K562 (cell line): Measurements from ENCODE around the gene CYTH4. TPM values are rescaled to one million over a fixed set of nuclear protein-coding genes. Genes with fewer than 3 reads are reported as not detected.

Experiments
- ATAC-seq: fragments of 200-7000 bp; cut with Tn5 transposase; 3 replicates; pipeline ENCODE4 v1.9.1; 2020; ENCODE audit warnings: moderate library complexity
- BruUV-seq: library from RNA; stranded (reverse); fragments of 400-500 nt; replicated peaks from 2 replicates; lab custom pipeline; 2021; lab: Mats Ljungman, UMichigan
- CTCF ChIA-PET: fragments of 300-600 bp; formaldehyde crosslinking; extraction: SDS; loops from one replicate; lab custom pipeline; 2021; ENCODE audit warnings: low intra/inter-chr PET ratio; lab: Yijun Ruan, JAX
- POLR2A ChIA-PET: fragments of 300-600, 350-650 bp; sonication (Branson Sonifier 250); formaldehyde crosslinking; extraction: SDS; loops from one replicate; lab custom pipeline; 2021; ENCODE audit warnings: antibody characterized with exemption, inconsistent platforms; lab: Yijun Ruan, JAX
- DNase-seq, 4 experiments: peaks; one replicate each; pipeline versions ENCODE4 v3.0.0 to v3.0.0-alpha.2; 2011 to 2018; ENCODE audit warnings: low spot score in 3 of 4, mixed read lengths in 3 of 4; ENCODE audit errors: extremely low read depth in 1 of 4
- FAIRE-seq: peaks from 2 replicates; lab custom pipeline; 2011; peaks lifted over from hg19 to GRCh38; lab: Jason Lieb, UNC
- H2AFZ ChIP-seq: 2 replicates; pipeline ENCODE4 v1.6.0; 2011; ENCODE audit warnings: low read depth, low read length, control low read depth, inconsistent platforms
- H3K27ac ChIP-seq: fragments of 200-600 bp; 3 replicates; pipeline ENCODE4 v1.8.0; 2011; ENCODE audit warnings: low read depth, mild to moderate bottlenecking, control low read depth, inconsistent platforms, low read length, moderate library complexity, mixed read lengths; ENCODE audit errors: extremely low read depth
- H3K27me3 ChIP-seq, 2 experiments: fragments of 300-600 bp in 1 of 2; 2 replicates in 1 of 2; 3 replicates in 1 of 2; pipeline versions ENCODE4 v1.6.0 to v1.8.0; 2011; ENCODE audit warnings: inconsistent platforms in 2 of 2, low read length in 2 of 2, mild to moderate bottlenecking in 1 of 2, mixed read lengths in 1 of 2, moderate library complexity in 1 of 2; ENCODE audit not compliant: control insufficient read depth in 2 of 2, insufficient read depth in 2 of 2
- H3K36me3 ChIP-seq: fragments of 300-600 bp; 3 replicates; pipeline ENCODE4 v1.8.0; 2011; ENCODE audit warnings: mild to moderate bottlenecking, low read length, inconsistent platforms; ENCODE audit not compliant: control insufficient read depth, insufficient read depth
- H3K4me1 ChIP-seq, 2 experiments: fragments of 200-600 bp in 1 of 2; replicated peaks in 1 of 2; 2 replicates in 1 of 2; 3 replicates in 1 of 2; pipeline versions ENCODE4 v1.5.1 to v1.8.0; 2011; ENCODE audit warnings: inconsistent platforms in 2 of 2, low read length in 2 of 2, mild to moderate bottlenecking in 1 of 2, mixed read lengths in 1 of 2, moderate library complexity in 1 of 2; ENCODE audit not compliant: control insufficient read depth in 2 of 2, insufficient read depth in 2 of 2
- H3K4me2 ChIP-seq: 2 replicates; pipeline ENCODE4 v1.6.1; 2011; ENCODE audit warnings: low read length, control low read depth, inconsistent platforms, mixed read lengths; ENCODE audit not compliant: insufficient read depth
- H3K4me3 ChIP-seq: fragments of 200-600 bp; sonication (generic), shearing (Covaris generic); 2 replicates; pipeline ENCODE4 v1.5.1; 2016; ENCODE audit warnings: control low read depth, inconsistent platforms
- H3K79me2 ChIP-seq: fragments of 200-600 bp; 3 replicates; pipeline ENCODE4 v1.8.0; 2011; ENCODE audit warnings: low read length, inconsistent platforms; ENCODE audit not compliant: control insufficient read depth, insufficient read depth
- H3K9ac ChIP-seq, 2 experiments: 2 replicates each; pipeline versions ENCODE4 v1.6.0 to v1.6.1; 2011; ENCODE audit warnings: low read depth in 2 of 2, low read length in 2 of 2, control low read depth in 1 of 2, inconsistent platforms in 1 of 2, mild to moderate bottlenecking in 1 of 2, mixed read lengths in 1 of 2; ENCODE audit not compliant: insufficient read depth in 1 of 2
- H3K9me1 ChIP-seq: one replicate; pipeline ENCODE4 v1.6.0; 2011; ENCODE audit warnings: inconsistent platforms, mild to moderate bottlenecking, low read length, moderate library complexity; ENCODE audit not compliant: control insufficient read depth, insufficient read depth
- H3K9me3 ChIP-seq: replicated peaks from 2 replicates; pipeline ENCODE4 v1.5.1; 2011; ENCODE audit warnings: low read depth, low read length, inconsistent platforms; ENCODE audit not compliant: control insufficient read depth, insufficient read depth
- H4K20me1 ChIP-seq: replicated peaks from 2 replicates; pipeline ENCODE4 v1.6.1; 2011; ENCODE audit warnings: low read length, inconsistent platforms, mixed read lengths; ENCODE audit not compliant: control insufficient read depth, insufficient read depth
- BDP1 ChIP-seq: IDR thresholded peaks from 3 replicates; pipeline ENCODE4 v1.6.1; 2011; ENCODE audit not compliant: insufficient read length, insufficient read depth
- BRD4 ChIP-seq: fragments of 200-600 bp; sonication (generic); IDR thresholded peaks from 2 replicates; pipeline ENCODE4 v1.6.1; 2017; ENCODE audit warnings: inconsistent platforms
- NR1H2 ChIP-seq: sonication (generic); formaldehyde crosslinking; IDR thresholded peaks from 2 replicates; pipeline ENCODE4 v1.4.0; 2020; ENCODE audit warnings: mild to moderate bottlenecking, missing genetic modification reagents
- RCOR1 ChIP-seq, 2 experiments: IDR thresholded peaks; 2 replicates each; pipeline ENCODE4 v1.6.1; 2012; ENCODE audit warnings: low read depth in 2 of 2, low read length in 2 of 2, borderline replicate concordance in 1 of 2, improper control_type of control experiment in 1 of 2
- WGBS: fragments of 100-300 bp; shearing (Covaris generic); methylation state at CpG from one replicate; pipeline ENCODE4 v1.1.6; 2016; ENCODE audit warnings: low coverage, mixed read lengths; ENCODE audit not compliant: insufficient coverage; ENCODE audit errors: missing lambda C conversion rate; 5-methylcytosine and 5-hydroxymethylcytosine counted together
- in situ Hi-C: fragments of 300-500 bp; cut with MboI; formaldehyde crosslinking; loops from 4 replicates; pipeline ENCODE4 v1.15.0; 2018; ENCODE audit warnings: inconsistent platforms, mixed read lengths
- intact Hi-C: fragments of 100-400 bp; cut with micrococcal nuclease; formaldehyde crosslinking; loops from 2 replicates; pipeline ENCODE4 v1.14.2; 2022
- polyA plus RNA-seq, 8 experiments: library from polyadenylated mRNA; depleted of rRNA in 4 of 8; stranded (reverse) in 5 of 8; unstranded in 3 of 8; fragments of >200 nt; fragmentation: Nextera tagmentation in 2 of 8; fragmentation: Illumina TruSeq in 1 of 8; extraction: Ambion mirVana in 2 of 8; extraction: Trizol in 1 of 8; gene quantifications; 2 replicates each; pipeline versions ENCODE4 v1.2.1 to v1.2.3, GENCODE V29; 2011 to 2014; ENCODE audit warnings: inconsistent platforms in 1 of 8, missing spikeins in 1 of 8
- total RNA-seq, 7 experiments: library from RNA; depleted of rRNA in 6 of 7; stranded (reverse); fragments of >200 nt in 6 of 7; fragmentation: Illumina TruSeq in 2 of 7; extraction: Trizol in 2 of 7; gene quantifications; 2 replicates each; pipeline versions ENCODE4 v1.2.1 to v1.2.3, GENCODE V29; 2011 to 2021; ENCODE audit warnings: low replicate concordance in 1 of 7
- TF ChIP-seq, protein P1 (sequence below): conservative IDR thresholded peaks from 2 replicates; pipeline ENCODE4 v1.6.1; 2011; ENCODE audit warnings: low read depth, mild to moderate bottlenecking, low read length; ENCODE audit not compliant: control insufficient read depth
- TF ChIP-seq, protein P2 (sequence below): fragments of 450-650 bp; formaldehyde crosslinking; IDR thresholded peaks from 2 replicates; pipeline ENCODE4 v1.4.0; 2020; ENCODE audit warnings: mild to moderate bottlenecking, moderate library complexity

The CYTH4 gene
- total and polyA plus RNA-seq, 9 of the 15 experiments (the other 6 are each of a cell fraction or from before 2014, with no cell fraction given): 0.03 to 2.0 (median 0.61) TPM; not detected in 1

DNA sequence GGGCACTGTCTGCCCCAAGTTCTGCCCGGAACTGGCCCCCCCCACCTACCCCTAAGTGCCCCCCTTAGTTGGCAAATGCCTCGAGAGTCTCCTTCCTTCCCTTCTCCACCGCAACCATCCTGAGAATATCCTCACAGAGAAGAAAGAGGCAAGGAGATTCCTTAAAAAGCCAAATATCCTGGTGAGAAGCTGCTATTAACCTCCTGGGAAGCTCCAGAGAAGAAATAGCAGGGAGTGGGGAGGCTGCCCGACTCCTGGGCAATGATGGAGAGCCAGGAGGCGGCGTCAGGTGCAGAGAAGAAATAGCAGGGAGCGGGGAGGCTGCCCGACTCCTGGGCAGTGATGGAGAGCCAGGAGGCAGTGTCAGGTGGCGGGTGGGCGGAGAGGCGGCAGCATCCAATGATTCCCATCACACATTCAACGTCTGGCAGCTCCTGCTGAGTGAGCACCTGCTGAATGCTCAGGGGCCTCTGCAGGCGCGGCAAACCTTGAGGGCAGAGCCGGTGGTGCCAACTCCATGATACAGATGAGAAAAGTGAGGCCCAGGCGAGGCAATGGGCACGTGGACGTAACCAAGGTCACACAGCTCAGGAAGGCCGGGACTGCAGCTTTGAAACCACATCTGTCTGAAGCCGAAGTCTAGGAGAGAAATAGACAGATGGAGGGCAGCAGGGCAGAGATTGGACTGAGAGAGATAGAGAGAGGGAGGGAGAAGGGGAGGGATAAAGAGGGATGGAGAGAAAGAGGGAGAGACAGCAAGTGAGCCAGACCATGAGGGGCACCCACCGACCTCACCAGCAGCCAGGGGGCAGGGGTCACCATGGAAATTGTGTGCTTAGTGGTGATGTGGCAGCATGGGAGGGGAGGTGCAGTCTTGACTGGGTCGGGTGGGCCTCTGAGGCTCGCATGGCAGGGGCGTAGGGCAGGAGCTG lies 58.3 kb downstream of the CYTH4 start:
- in situ Hi-C loops (no loop called here), intact Hi-C loops (no loop called here)
- peaks cover 3 to 35% of the 10 kb centered on the region in 2 experiments; a peak in 4 of 5 replicates for H3K27me3 ChIP-seq
- H2AFZ ChIP-seq: no peak overlapping the region
- no peak for TF ChIP-seq BRD4
- no peak for TF ChIP-seq RCOR1 (IDR thresholded peaks at IDR 0.05; ENCODE audit: borderline replicate concordance in 1 of 2, low read depth in 2 of 2, low read length in 2 of 2)
- TF ChIP-seq, protein P1, sequence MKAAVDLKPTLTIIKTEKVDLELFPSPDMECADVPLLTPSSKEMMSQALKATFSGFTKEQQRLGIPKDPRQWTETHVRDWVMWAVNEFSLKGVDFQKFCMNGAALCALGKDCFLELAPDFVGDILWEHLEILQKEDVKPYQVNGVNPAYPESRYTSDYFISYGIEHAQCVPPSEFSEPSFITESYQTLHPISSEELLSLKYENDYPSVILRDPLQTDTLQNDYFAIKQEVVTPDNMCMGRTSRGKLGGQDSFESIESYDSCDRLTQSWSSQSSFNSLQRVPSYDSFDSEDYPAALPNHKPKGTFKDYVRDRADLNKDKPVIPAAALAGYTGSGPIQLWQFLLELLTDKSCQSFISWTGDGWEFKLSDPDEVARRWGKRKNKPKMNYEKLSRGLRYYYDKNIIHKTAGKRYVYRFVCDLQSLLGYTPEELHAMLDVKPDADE: no peak
- TF ChIP-seq BDP1: no peak
- TF ChIP-seq, protein P2, sequence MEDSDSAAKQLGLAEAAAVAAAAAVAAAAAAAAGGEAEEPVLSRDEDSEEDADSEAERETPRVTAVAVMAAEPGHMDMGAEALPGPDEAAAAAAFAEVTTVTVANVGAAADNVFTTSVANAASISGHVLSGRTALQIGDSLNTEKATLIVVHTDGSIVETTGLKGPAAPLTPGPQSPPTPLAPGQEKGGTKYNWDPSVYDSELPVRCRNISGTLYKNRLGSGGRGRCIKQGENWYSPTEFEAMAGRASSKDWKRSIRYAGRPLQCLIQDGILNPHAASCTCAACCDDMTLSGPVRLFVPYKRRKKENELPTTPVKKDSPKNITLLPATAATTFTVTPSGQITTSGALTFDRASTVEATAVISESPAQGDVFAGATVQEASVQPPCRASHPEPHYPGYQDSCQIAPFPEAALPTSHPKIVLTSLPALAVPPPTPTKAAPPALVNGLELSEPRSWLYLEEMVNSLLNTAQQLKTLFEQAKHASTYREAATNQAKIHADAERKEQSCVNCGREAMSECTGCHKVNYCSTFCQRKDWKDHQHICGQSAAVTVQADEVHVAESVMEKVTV (CRISPR knock-in tag): no peak
- TF ChIP-seq NR1H2 (CRISPR knock-in tag): no peak
- H3K9me1 ChIP-seq: no peaks in the 10 kb centered on the region
- no peak for FAIRE-seq
- no peak overlapping the region for H3K27ac ChIP-seq
- DNase-seq: no peak
- CTCF ChIA-PET: no interaction called here
- POLR2A ChIA-PET: interaction anchor here (0.7 kb wide), 1 partner anchor 166 kb away, joined by 3 read pairs; no protein-coding TSS in a partner anchor
- no peak overlapping the region for H3K9ac ChIP-seq
- H3K4me2 ChIP-seq: no peak overlapping the region
- no peak for ATAC-seq
- H4K20me1 ChIP-seq: no peaks in the 10 kb centered on the region; the same call in 1 of the 2 replicates
- H3K9me3 ChIP-seq: no peaks in the 10 kb centered on the region
- H3K36me3 ChIP-seq: no peaks in the 10 kb centered on the region
- H3K79me2 ChIP-seq: no peaks in the 10 kb centered on the region
- H3K4me3 ChIP-seq: no peak overlapping the region
- BruUV-seq: no TSS peak
- peaks cover 0 to 28% of the 10 kb centered on the region in 2 experiments; a peak in 3 of 5 replicates for H3K4me1 ChIP-seq
- WGBS: 3% methylated on average over 21 of the region's 24 CpGs
